Activated gamma-delta T cell (primary cell): ENCODE results near the gene HSBP1.

Source experiments
- DNase-seq: peaks from one replicate; lab custom pipeline; 2025; lab: John Stamatoyannopoulos, UW

HSBP1 gene

DNA sequence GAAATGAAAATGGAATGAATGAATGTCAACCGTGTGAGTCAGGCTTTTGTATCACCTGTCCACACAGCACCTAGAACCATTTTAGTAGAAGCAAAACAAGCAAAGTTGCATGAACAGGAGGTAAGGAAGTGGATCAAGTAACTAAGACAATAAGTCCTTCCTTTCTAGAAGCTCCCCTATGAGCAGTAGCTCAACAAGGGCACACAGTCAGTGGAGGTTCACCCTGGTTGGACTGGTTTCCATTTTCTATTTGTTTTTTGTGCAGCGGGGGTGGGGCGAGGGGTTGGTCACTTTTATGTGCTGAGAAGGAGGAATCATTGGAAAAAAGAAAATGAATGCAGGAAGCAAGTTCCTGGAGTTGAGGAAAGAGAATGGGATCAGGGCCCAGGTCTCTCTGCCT is 4.0 kb upstream of the HSBP1 start:
- no peak for DNase-seq

GRCh38 chr16:83804366-83804765 is 3.4 kb upstream of the HSBP1 start:
- no peak for DNase-seq

DNA sequence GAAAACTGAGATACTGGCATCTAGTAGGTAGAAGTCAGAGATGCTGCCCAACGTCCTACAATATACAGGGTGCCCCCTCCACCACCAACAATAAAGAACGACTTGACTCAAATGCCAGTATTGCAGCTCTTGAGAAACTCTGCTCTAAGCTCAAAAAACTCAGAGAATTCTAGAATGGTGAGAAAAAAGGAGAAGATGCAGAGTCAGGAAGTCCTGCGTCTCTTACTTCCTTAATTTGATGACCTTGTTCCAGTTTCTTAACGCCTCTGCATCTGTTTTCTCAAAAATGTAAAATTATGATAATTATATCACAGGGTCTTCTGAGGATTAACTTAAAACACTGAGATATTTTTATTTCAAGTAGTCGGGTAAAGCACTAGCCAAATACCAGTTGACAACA is 1.7 kb upstream of the HSBP1 start:
- no peak for DNase-seq

DNA sequence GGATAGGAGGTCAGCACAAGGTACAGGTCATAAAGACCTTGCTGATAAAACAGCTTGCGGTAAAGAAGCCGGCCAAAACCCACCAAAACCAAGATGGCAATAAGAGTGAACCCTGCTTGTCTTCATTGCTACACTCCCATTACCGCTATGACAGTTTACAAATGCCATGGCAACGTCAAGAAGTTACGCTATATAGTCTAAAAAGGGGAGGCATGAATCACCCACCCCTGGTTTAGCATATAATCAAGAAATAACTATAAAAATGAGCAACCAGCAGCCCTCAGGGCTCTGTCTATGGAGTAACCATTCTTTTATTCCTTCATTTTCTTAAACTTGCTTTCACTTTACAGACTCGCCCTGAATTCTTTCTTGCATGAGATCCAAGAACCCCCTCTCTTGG is 1.0 kb upstream of the HSBP1 start:
- DNase-seq: no peak

DNA sequence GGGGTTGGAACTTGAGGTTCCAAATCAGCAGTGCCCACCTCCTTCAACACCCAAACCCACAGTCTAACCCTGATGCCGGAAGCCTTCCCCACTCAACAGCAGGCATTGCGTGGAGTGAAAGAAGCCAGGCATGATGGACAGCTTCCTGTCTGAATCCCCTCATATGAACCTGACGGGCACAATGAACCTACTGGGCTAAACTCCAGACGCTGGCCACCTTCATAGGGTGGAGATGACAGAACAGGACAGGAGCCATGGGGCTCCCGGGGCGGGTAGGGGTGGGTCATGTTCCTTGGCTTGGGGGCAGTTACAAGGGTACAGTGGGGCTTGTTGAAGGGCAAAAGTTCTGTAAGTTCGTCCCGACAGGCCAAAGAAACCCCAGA is 460 bp upstream of the HSBP1 start:
- DNase-seq: no peak

GRCh38 chr16:83808573-83809014 is 816 bp downstream of the HSBP1 start:
- no peak for DNase-seq

DNA sequence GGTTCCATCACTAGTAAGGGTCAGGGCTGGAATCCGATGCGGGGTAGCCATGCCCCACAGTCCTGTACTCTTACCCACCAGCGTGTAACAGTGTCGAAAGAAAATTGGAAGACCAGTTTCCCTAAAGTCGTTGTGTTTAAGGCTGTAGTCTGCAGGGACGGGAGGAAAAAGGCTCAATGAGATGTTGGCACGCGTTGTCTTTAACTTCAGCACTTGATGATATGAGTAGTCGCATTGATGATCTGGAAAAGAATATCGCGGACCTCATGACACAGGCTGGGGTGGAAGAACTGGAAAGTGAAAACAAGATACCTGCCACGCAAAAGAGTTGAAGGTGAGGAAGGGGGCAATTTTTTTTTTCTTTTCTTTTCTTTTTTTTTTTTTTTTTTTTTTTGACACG is 1.3 kb downstream of the HSBP1 start:
- DNase-seq: no peak

DNA sequence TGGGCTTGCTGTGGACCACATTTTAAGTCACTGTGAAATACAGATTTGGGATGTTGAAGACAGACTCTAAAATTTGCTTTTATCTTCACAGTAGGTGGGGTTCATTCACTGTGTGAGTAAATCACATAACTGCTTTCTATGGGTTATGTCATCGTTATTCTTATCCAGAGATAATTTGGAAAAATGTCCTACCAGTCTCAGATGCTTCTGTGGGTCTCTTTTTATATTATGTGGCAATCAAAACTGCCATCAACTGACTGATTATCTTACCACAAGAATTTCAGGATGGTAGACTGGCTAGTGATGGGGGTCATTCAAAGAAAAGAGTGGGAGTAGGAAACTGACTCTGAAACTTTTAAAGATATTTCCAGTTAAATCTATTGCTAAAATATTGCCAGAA is 3.1 kb downstream of the HSBP1 start:
- no peak for DNase-seq

DNA sequence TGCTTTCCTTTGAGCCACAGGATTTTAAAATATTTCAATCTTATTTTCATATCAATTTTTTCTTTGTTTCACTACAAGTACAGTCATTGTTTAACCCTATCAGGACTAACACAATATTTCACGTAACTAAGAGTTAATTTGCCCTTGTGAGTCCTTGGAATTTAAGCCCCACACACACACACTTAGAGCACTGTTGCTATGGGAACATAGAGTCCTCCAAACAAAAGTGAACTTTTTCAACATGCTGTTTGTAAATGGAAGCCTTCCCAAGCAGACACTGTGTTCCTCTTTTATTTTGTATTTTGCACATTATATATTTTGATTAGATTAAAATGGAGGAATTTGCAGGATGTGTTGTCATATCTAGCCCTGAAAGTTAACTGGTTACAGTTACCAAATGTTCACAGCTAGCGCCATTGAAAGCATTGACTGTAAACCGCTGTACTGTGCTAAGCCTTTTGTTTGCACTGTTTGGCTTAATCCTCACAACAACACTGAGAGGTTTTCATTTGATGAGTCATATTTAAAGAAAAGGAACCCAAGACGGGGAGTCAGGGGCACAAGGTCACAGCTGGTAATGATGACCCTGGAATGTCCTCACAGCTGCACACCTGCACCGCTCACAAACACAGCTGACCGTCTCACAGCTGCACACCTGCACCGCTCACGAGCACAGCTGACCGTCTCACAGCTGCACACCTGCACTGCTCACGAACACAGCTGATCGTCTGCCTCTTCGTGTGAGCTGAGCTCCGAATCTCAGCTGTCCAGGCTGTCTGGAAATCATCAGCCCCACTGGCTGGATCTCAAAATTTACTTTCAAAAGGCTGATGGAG is 6.3 kb downstream of the HSBP1 start:
- no peak for DNase-seq

GRCh38 chr16:83814659-83814985 is 6.8 kb downstream of the HSBP1 start:
- no peak for DNase-seq

DNA sequence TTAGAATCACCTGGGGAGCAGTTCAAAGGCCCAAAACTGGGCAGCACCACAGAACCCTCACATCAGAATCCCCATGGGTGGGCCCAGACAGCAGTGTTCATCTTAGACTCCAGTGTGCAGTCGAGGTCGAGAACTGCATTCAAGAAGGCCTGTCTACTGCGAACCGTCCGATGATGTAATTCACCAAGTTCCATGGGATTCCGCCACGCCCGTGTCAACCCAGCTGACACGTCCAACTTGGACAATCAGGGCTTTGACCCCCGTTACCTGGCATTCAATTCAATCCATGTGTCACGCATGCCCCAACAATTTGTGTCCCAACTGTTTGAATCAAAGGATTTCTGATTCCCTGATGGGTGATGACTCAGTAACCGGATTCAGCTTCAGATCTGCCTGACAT is 9.2 kb downstream of the HSBP1 start:
- DNase-seq: no peak

- DNase-seq: no peak
Measured at GRCh38 chr16:83818276-83818675, 10.5 kb downstream of the HSBP1 start.

DNA sequence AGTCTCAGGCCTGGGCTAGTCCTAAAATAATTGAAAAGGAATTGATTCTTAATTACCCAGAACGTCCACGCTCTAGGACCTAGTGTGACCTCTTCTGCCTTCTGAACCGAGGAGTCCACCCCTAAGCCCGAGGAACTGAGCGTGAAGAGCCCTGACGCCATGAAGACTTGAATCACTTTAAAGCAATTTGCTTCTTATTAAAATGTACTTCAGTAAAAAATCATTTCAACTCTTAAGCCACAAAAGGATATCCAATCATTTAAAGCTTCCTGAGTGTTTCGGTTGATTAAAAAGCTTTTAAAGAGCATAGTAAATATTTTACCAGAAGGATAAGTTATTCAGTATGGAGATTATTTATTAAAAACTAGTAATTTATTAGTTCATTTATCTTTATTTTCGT is 11.6 kb downstream of the HSBP1 start:
- DNase-seq: no peak

- DNase-seq: peak; percentile 33
Measured at GRCh38 chr16:83826146-83826913, 18.6 kb downstream of the HSBP1 start.

GRCh38 chr16:83830091-83830768 is 22.5 kb downstream of the HSBP1 start:
- no peak for DNase-seq

DNA sequence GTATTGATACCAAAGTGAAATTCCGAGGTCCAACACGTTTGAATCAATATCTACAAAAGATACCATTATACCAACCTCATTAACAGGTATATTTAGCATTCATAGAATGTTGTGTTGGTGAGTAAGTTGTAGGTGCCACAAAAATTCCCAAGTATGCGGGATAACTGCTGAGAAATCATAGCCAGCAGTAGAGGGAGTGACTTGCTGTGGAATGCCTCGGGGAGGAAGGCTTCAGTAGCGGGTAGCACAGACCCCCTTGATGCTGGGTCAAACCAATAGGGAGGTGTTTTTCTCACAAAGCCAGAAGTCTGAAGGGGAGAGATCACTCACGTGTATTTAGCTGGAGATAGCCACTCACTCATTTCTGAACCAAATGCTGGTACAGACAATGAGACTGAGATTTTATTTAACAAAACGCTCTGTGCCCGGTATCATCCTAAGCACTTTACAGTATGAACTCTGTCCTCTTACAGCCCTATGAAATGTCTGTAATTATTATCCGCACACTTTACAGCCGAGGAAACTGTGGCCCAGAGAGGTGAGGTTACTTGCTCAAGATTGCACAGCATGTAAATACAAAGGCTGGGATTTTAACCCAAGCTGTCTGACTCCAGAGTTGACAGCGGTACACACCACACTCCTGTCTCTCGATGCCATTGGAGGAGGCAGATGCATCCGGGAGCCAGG is 23.1 kb downstream of the HSBP1 start:
- DNase-seq: no peak

DNA sequence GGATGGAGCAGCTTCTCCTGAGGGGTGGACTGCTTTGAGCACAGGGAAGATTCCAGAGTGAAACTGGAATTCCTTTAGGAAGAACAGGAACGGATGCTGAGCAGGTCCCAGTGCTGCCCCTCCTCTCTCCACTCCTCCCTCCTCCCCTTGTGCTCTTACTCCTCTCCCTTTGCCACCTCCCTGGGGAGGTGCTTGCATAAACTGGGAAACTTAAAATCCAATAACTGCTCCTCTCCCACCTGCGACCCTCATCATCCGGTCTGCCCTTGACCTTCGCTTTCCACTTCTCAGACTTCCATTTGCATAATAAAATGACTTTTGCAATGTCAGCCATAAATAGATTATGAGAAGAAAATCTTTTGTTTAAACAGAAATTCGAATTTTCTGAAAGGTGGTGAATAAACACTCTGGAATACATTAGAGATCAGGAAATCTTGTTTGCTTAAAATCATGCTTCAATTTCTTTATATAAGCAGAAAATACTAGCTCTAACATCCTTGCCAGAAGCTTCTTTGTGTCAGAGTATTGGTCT is 23.7 kb downstream of the HSBP1 start:
- DNase-seq: no peak

DNA sequence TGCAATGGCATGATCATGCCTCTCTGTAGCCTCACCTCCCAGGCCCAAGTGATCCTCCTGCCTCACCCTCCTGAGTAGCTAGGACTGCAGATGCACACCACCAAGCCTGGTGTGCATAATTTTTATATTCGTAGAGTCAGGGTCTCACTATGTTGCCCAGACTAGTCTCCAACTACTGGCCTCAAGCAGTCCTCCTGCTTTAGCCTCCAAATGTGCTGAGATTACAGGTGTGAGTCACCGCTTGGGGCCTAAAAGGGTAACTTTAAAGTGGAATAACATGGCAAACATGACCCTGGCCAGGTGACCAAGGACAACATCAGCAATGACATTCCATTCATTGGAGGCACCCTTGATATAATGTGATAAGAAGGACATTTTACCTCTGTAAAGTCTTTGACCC is 26.1 kb downstream of the HSBP1 start:
- no peak for DNase-seq

GRCh38 chr16:83835586-83836566 is 28.1 kb downstream of the HSBP1 start:
- no peak for DNase-seq

DNA sequence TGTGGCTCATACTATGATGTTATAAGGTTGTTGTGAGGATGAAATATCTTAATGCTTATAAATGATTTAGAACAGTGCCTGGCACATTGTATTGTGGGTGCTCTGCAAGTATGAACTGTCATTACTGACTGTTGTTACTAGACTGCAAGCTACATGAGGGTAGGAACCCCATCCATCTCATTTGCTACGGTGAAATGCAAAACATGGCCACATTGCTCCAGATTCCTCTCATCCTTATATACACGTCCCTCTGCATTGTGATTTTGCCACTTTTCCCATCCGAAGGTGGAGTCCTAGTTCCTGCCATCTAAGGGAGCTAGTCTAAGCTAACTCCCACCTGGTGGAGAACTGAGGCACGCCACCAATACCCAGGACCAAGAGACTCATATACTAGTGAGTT is 29.8 kb downstream of the HSBP1 start:
- no peak for DNase-seq

DNA sequence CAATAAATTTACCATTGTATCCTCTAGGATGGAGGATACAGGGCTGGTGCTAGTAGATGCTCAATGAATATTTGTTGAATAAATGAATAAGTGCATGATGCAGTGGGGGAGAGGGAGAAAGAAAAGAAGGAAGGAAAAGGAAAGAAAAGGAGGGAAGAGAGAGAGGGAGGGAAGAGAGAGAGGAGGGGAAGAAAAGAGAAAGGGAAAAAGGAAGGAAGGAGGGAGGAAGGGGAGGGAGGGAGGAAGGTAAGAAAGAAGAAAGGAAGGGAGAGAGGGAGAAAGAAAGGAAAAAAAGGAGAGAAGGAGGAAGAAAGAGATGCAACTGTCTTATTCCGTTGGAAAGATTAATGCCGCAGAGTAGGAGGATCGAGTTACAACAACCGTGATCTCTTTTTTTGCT is 30.4 kb downstream of the HSBP1 start:
- no peak for DNase-seq
